GM10847 (cell line): ENCODE measurements around the gene ROGDI.

Experiments
- POLR2A ChIP-seq: IDR thresholded peaks from 2 replicates; pipeline ENCODE4 v1.6.1; 2011; ENCODE audit not compliant: insufficient read length; ENCODE audit errors: extremely low read depth

Gene ROGDI

DNA sequence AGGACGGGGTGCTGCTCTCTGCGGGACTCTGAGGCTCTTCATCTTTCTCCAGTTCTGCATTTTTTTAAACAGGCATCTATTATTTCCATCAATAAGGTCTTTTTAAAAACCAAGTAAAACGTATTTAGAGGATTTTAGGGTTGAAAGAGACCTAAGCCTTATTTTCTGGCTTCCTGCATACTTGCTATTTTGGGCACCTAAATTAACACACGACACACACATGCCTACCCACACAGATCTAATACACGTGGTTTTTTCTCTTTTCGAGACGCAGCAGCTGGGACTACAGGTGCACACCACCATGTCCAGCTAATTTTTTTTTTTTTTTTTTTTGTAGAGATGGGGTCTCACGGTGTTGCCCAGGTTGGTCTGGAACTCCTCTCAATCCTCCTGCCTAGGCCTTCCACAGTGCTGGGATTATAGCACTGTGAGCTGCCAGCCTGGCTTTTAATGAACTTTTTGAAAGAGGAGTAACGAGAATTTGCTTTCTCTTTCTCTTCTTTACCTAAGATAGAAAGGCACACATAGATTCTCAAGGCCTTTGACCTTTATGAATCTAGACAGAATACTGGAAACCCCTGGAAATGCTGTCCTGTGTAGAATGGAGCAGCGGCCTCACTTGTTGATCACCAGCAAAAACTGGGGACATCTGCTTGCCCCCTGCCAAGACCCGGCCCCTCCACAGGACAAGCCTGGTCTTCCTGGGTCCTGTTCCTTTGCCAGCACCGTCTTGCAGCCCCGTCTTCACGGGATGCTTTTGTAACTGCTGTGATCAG, 54.3 kb downstream of the ROGDI start:
- no peak for TF ChIP-seq POLR2A

DNA sequence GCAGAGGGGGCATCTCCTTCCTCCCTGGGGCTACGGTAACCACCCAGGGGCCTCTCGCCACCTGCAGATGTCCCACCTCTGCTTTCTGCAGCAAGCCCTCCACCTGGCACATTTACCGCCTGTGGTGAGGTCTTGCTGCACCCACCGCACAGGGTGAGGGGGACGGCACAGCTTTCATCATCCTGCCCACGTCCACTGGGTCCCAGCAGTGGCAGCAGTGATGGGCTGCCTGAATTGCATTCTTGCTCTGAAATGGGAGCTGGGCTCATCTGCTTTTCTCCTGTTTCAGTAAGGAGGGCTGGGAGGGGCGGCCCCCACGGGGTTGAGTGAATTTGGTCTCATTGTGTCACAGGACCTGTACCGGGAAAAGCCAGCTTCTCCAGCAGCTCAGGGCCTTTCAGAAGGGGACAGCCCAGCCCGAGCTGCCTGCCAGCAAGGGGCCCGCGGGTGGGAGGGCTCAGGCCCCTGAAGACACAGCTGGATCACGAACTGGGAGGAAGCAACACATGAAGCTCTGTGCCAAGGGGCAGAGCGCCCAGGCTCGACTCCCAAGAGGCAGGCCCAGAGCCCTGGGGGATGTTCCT, 55.4 kb downstream of the ROGDI start:
- no peak for TF ChIP-seq POLR2A
